HK-2 (cell line): ENCODE results near the gene OR3A2.
"Not testable (repeated sequence)": the region's sequence is repeated elsewhere in the genome, so short reads cannot be mapped to it uniquely, and the experiment has no call there.

Experiments
- DNase-seq: peaks from one replicate; pipeline ENCODE4 v3.0.0-alpha.2; 2018; ENCODE audit not compliant: unreplicated experiment

The OR3A2 gene

DNA sequence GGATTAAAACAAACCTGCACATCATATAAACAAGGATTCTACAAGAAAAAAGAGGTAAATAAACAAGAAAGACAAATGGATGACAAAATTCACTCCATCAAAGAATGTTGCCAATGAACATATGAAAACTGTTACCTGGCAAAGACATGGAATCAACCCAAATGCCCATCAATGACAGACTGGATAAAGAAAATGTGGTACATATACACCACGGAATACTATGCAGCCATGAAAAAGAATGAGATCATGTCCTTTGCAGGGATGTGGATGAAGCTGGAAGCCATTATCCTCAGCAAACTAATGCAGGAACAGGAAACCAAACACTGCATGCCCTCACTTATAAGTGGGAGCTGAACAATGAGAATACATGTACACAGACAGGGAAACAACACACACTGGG, 92.6 kb downstream of the OR3A2 start:
- DNase-seq = not testable (repeated sequence)

DNA sequence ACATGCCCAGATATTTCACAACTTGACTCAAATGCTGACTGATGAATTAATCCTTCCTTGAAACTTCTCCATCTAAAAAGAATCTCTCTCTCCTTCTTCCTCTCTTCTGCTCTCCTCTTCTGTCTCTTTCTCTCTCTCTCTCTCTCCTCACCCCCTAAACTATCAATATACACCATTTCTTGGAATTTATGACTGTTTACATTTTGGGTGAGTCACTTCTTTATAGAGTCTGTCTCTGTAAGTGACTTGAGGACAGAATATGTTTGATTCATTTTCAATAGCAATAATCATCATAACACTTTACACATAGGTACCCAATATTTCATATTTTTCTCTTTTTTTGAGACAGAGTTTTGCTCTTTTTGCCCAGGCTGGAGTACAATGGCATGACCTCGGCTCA, 103.2 kb downstream of the OR3A2 start:
- no peak for DNase-seq

DNA sequence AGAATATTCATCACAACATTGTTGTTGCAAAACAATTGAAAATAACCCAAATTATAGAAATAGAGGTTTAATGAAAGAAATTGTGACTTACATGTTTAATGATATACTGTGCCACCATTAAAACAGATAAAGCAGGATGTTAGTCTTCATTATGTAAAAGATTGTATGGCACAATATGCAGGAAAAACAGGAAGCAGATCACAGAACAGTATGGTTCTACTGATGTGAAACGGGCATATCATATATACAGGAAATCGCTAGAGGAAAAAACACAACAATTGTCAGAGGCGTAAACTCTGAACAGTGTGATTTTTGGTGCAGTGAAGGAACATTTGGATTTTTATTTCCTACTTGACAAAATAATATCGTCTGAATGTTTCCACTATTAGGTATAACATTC, 110.0 kb downstream of the OR3A2 start:
- DNase-seq = no peak

DNA sequence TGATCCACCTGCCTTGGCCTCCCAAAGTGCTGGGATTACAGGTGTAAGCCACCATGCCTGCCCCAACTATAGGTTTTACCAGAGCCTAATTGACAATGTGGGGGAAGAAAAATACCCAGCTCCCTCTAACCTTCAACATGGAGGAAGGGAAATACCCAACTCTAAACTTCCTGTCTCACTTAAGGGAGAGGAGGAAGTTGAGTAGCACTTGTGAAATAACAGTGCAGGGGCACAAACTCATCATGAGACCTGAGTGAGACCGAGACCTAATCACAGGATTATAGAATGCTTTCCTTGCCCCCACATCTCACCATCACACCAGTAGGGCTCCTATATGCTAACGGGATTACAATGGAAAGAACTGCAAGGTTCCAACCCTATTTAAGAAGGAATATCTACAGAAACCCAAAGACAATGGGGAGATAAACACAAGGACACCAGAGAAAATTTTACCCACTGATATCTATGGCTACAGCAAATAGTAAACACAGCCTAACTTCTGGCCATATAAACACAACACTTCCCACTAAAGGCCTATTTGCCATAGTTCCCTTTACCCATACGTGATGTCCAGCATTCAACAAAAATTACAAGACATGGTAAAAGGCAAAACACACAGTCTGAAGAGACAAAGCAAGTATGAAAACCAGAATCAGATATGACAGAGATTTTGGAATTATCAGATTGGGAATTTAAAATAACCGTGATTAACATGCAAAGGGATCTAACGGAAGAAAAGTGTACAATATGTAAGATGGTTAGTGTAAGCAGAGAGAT, 114.8 kb downstream of the OR3A2 start:
- DNase-seq = no peak

DNA sequence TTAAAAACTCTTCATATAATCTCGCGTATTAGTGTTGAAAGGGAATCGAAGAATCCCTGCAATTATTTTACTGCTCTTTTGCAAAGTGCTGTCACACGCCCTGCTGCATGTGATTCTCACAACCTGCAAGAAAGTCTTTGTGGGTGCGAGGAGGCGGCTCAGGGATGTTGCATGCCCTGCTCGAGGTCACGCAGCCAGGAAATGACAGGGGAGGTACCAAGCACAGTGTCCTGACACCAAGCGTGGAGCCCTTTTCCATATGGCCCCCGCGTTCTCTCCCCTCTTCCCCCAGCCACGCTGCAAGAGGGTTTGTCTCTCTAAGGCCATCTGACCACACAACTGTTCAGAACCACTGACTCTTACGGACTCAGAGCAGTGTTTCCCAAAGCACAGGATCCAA, 125.5 kb downstream of the OR3A2 start:
- DNase-seq = no peak

DNA sequence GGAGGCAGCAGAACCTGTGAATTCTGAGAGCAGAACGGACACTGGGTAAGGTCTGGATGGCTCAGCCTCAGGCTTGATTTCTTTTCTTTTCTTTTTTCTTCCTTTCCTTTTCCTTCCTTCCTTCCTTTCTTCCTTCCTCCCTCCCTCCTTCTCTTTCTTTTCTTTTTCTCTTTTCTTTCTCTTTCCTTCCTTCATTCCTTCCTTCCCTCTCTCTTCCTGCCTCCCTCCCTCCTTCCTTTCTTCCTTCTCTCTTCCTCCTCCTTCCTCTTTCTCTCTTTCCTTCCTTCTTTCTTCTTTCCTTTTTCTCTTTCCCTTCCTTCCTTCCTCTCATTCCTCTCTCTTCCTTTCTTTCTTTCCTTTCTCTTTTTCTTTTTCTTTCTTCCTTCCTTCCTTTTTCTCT, 125.9 kb downstream of the OR3A2 start:
- no peak for DNase-seq

DNA sequence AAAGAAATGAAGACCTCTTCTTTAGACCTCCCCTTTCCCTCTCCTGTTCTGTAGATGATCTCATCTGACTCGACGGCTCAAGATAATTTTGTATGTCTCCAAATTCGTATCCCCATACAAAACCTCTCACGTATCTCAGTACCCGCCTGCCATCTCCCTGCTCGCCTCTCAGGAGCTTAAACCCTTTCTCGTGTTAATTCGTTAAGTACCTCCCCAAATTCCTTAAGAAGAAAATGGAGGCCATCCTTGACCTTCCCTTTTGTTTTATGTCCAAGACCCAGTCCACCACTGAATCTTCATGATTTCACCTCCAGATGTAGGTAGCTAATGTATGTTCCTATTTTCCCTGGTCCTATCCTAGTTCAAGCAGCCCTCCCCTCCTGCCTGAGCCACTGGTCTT, 129.5 kb downstream of the OR3A2 start:
- DNase-seq = no peak

DNA sequence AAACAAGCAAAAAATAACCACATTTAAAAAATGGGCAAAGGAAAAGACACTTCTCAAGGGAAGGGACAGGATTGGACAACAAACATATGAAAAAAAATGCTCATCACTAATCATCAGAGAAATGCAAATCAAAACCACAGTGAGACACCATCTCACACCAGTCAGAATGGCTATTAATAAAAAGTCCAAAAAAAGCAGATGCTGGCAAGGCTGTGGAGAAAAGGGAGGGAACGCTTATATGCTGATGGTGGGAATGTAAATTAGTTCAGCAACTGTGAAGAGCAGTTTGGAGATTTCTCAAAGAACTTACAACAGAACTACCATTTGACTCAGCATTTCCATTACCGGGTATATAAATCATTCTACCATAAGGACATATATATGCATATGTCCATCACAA, 137.1 kb downstream of the OR3A2 start:
- not testable (repeated sequence) for DNase-seq

DNA sequence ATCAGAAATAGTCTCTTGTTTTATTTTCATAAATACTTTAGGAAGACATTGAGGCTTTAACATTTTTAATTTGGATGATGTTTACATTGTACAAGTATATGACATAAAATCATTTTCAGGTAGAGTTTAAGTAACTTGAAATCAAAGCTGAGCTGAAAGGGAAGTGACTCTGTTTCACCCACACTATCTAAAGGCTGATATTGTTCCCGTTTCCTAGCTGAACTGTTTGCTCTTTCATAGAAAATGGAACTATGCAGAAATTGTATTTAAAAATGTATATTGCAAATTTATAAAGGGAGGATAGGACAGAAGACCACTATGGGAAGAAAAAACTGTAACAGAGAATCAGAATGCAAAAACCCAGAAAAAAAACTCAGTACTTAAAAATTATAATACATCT, 141.3 kb downstream of the OR3A2 start:
- DNase-seq = not testable (repeated sequence)

DNA sequence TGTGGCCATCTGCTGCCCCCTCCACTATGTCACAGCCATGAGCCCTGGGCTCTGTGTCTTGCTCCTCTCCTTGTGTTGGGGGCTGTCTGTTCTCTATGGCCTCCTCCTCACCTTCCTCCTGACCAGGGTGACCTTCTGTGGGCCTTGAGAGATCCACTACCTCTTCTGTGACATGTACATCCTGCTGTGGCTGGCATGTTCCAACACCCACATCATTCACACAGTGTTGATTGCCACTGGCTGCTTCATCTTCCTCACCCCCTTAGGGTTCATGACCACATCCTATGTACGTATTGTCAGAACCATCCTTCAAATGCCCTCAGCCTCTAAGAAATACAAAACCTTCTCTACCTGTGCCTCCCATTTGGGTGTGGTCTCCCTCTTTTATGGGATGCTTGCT, 145.1 kb downstream of the OR3A2 start:
- DNase-seq = not testable (repeated sequence)

DNA sequence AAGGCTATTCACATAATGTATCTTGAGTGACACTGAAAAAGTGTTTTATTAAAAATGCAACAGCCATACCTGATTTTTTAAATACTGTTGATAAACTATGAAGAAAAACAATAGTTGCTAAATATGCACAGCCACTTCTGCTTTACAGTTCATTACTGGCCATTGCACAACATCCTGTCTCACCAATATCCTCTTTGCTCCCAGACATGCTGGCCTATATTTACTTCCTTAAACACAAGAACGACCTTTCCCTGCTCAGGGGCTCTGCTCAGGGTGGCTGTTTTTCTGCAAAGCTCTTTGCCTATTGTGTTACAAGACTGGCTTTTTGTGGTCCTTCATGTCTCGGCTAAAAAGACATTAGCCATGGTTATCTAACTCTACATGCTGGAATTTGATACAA, 147.4 kb downstream of the OR3A2 start:
- not testable (repeated sequence) for DNase-seq

DNA sequence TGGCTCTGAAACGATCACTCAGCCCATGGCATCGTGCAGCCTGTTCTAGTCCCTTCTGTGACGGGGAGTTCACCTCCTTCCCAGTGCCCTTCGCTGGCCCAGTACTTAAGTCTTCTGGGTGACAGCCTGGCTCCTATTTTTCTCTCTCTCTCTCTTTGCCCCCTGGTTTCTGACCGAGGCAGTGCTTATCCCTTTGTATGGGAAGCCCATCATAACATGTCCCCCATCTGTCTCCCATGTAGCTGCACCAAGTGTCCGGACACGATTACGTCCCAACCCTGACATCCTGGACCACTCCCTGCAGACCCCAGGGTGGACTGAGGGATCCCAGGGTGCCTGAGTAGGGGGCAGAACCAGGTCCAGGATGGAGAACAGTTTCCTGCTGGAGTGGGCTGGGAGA, 153.8 kb downstream of the OR3A2 start:
- not testable (repeated sequence) for DNase-seq
